Neural progenitor cell (in vitro differentiated cells): ENCODE measurements around the gene DOK7.

Experiments
- CTCF ChIP-seq: fragments of 200-600 bp; sonication (generic); IDR thresholded peaks from 2 replicates; pipeline ENCODE4 v1.5.1; 2017; ENCODE audit warnings: antibody characterized with exemption, mild to moderate bottlenecking
- EZH2 ChIP-seq: fragments of 200-600 bp; sonication (generic); IDR thresholded peaks from 2 replicates; pipeline ENCODE4 v1.6.1; 2017; ENCODE audit warnings: antibody characterized with exemption, mild to moderate bottlenecking, moderate library complexity
- EZH2phosphoT487 ChIP-seq: fragments of 200-600 bp; sonication (generic); IDR thresholded peaks from 2 replicates; pipeline ENCODE4 v1.6.1; 2017; ENCODE audit warnings: antibody characterized with exemption

DNA sequence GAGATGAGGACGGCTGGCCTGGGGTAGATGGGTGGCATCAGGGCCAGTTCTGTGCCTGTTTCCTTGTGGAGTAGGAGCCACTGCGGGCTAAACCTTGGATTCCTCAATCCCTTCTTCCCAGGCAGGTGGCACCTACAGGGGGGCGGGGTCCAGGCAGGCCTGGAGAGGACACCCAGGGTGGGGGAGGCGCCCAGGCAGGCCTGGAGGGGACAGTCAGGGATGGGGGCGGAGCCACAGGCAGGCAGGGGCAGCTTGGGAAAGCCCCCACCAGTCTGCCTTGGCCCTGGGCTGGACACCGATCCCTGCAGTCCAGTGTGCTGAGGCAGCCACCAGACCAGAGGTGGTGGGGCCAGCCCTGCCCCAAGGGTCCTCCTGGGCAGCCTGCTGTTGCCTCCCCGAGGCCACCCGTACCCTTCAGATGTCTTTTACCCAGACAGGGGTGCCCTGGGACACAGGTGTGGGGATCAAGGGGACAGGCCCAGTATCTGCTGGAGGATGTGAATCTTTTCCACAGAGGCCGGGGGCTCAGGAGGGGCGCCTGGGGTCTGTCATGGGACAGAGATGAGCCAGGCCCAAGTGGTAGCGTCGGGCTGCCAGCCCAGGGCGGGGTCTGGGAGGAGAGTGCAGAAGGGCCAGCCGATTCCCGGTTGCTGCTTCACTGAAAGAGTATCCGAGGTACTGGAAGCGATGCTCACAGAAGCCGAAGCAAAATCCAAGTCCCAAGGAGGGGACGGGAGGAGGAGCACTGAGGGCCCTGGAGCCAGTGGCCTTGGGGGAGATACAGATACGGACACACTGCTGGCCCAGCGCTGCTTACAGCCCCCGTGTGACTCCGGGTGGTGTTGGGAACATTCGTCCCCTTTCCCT, 34.6 kb downstream of the DOK7 start:
- TF ChIP-seq CTCF (no peak), EZH2phosphoT487 (no peak), EZH2 (no peak)
